HEK293 (cell line): ENCODE data around the gene SP7.

ENCODE experiments used
- CTCF ChIA-PET: fragments of 350-600 bp; formaldehyde crosslinking; extraction: SDS; loops from one replicate; lab custom pipeline; 2021; ENCODE audit warnings: antibody characterized with exemption; lab: Yijun Ruan, JAX
- POLR2A ChIA-PET: fragments of 300-600 bp; formaldehyde crosslinking; extraction: SDS; loops from one replicate; lab custom pipeline; 2020; ENCODE audit warnings: antibody characterized with exemption, inconsistent platforms; lab: Yijun Ruan, JAX
- H3K27ac ChIP-seq: fragments of 200-500 bp; sonication (Bioruptor generic); 2 replicates; pipeline ENCODE4 v1.5.1; 2014; ENCODE audit warnings: low read depth, low read length, control low read depth, inconsistent platforms; ENCODE audit errors: extremely low read depth
- H3K36me3 ChIP-seq, 2 experiments: fragments of 200-500 bp in 1 of 2; sonication (Bioruptor generic) in 1 of 2; 1 replicate in 1 of 2; 2 replicates in 1 of 2; pipeline ENCODE4 v1.5.1; 2014 to 2017; ENCODE audit warnings: inconsistent platforms in 2 of 2, low read length in 2 of 2; ENCODE audit not compliant: control insufficient read depth in 2 of 2, insufficient read depth in 1 of 2
- H3K4me1 ChIP-seq: fragments of 200-500 bp; sonication (Bioruptor generic); 2 replicates; pipeline ENCODE4 v1.5.1; 2014; ENCODE audit warnings: mild to moderate bottlenecking, low read length, inconsistent platforms; ENCODE audit not compliant: control insufficient read depth, insufficient read depth
- H3K4me3 ChIP-seq: 2 replicates; pipeline ENCODE4 v1.5.1; 2011; ENCODE audit warnings: low read depth, mild to moderate bottlenecking, control low read depth, low read length, moderate library complexity
- H3K9me3 ChIP-seq: fragments of 200-500 bp; sonication (Bioruptor generic); 2 replicates; pipeline ENCODE4 v1.5.1; 2014; ENCODE audit warnings: low read depth, low read length, inconsistent platforms; ENCODE audit not compliant: control insufficient read depth, insufficient read depth
- GLI2 ChIP-seq: fragments of 450-650 bp; formaldehyde crosslinking; IDR thresholded peaks from 2 replicates; pipeline ENCODE4; 2017; ENCODE audit warnings: missing biosample characterization, missing genetic modification characterization, low read depth, borderline replicate concordance
- MYNN ChIP-seq: fragments of 450-650 bp; formaldehyde crosslinking; IDR thresholded peaks from 2 replicates; pipeline ENCODE4 v1.5.1; 2016; ENCODE audit warnings: missing biosample characterization, missing genetic modification characterization, borderline replicate concordance
- OVOL3 ChIP-seq: fragments of 450-650 bp; formaldehyde crosslinking; IDR thresholded peaks from 2 replicates; pipeline ENCODE4 v1.5.1; 2016; ENCODE audit warnings: missing biosample characterization, missing genetic modification characterization
- SETDB1 ChIP-seq: IDR thresholded peaks from one replicate; pipeline ENCODE4 v1.6.1; 2017; ENCODE audit warnings: mild to moderate bottlenecking, low read length, moderate library complexity, mixed read lengths; ENCODE audit not compliant: insufficient read length
- ZBTB17 ChIP-seq: fragments of 450-650 bp; formaldehyde crosslinking; IDR thresholded peaks from 2 replicates; pipeline ENCODE4 v1.5.1; 2016; ENCODE audit warnings: missing biosample characterization, missing genetic modification characterization
- ZFHX2 ChIP-seq: fragments of 450-650 bp; formaldehyde crosslinking; conservative IDR thresholded peaks from 2 replicates; pipeline ENCODE4 v1.5.1; 2016; ENCODE audit warnings: missing biosample characterization, missing genetic modification characterization
- ZNF157 ChIP-seq: fragments of 450-650 bp; formaldehyde crosslinking; IDR thresholded peaks from 2 replicates; pipeline ENCODE4 v1.5.1; 2016; ENCODE audit warnings: missing biosample characterization, missing genetic modification characterization
- ZNF184 ChIP-seq: fragments of 450-650 bp; IDR thresholded peaks from 2 replicates; pipeline ENCODE4 v1.5.1; 2018; ENCODE audit warnings: missing biosample characterization, mild to moderate bottlenecking, missing genetic modification characterization
- ZNF274 ChIP-seq, 2 experiments: fragments of 200-500 bp in 1 of 2; fragments of 450-650 bp in 1 of 2; sonication (Bioruptor generic) in 1 of 2; formaldehyde crosslinking in 1 of 2; IDR thresholded peaks; 2 replicates each; pipeline versions ENCODE4 v1.5.1 to v1.6.1; 2014 to 2016; ENCODE audit warnings: borderline replicate concordance in 1 of 2, inconsistent platforms in 1 of 2, low read length in 1 of 2, missing biosample characterization in 1 of 2, missing genetic modification characterization in 1 of 2
- ZNF394 ChIP-seq: fragments of 450-650 bp; formaldehyde crosslinking; IDR thresholded peaks from 2 replicates; pipeline ENCODE4 v1.5.1; 2016; ENCODE audit warnings: missing biosample characterization, missing genetic modification characterization, mild to moderate bottlenecking, moderate library complexity, borderline replicate concordance
- ZNF416 ChIP-seq: fragments of 450-650 bp; formaldehyde crosslinking; IDR thresholded peaks from 2 replicates; pipeline ENCODE4 v1.5.1; 2016; ENCODE audit warnings: missing biosample characterization, missing genetic modification characterization
- ZNF514 ChIP-seq: fragments of 450-650 bp; formaldehyde crosslinking; IDR thresholded peaks from 2 replicates; pipeline ENCODE4 v1.5.1; 2016; ENCODE audit warnings: missing biosample characterization, missing genetic modification characterization
- ZNF654 ChIP-seq: fragments of 450-650 bp; formaldehyde crosslinking; IDR thresholded peaks from 2 replicates; pipeline ENCODE4 v1.5.1; 2016; ENCODE audit warnings: low read depth, missing biosample characterization, missing genetic modification characterization
- ZNF660 ChIP-seq: fragments of 450-650 bp; IDR thresholded peaks from 2 replicates; pipeline ENCODE4 v1.5.1; 2018; ENCODE audit warnings: missing biosample characterization, mild to moderate bottlenecking, missing genetic modification characterization
- ZNF664 ChIP-seq: fragments of 450-650 bp; formaldehyde crosslinking; IDR thresholded peaks from 2 replicates; pipeline ENCODE4 v1.5.1; 2016; ENCODE audit warnings: missing biosample characterization, missing genetic modification characterization
- ZNF707 ChIP-seq: fragments of 450-650 bp; formaldehyde crosslinking; IDR thresholded peaks from 2 replicates; pipeline ENCODE4 v1.5.1; 2016; ENCODE audit warnings: missing biosample characterization, missing genetic modification characterization
- ZNF76 ChIP-seq: fragments of 450-650 bp; formaldehyde crosslinking; IDR thresholded peaks from 2 replicates; pipeline ENCODE4; 2016; ENCODE audit warnings: low read depth, missing biosample characterization, missing genetic modification characterization, borderline replicate concordance
- ZNF776 ChIP-seq: fragments of 450-650 bp; formaldehyde crosslinking; IDR thresholded peaks from 2 replicates; pipeline ENCODE4 v1.5.0; 2017; ENCODE audit warnings: missing biosample characterization, missing genetic modification characterization, borderline replicate concordance
- ZNF792 ChIP-seq: fragments of 450-650 bp; formaldehyde crosslinking; IDR thresholded peaks from 2 replicates; pipeline ENCODE4 v1.5.1; 2016; ENCODE audit warnings: missing biosample characterization, missing genetic modification characterization
- TF ChIP-seq, protein P1 (sequence below): fragments of 450-650 bp; formaldehyde crosslinking; IDR thresholded peaks from 2 replicates; pipeline ENCODE4 v1.5.1; 2016; ENCODE audit warnings: missing biosample characterization, missing genetic modification characterization
- TF ChIP-seq, protein P2 (sequence below): fragments of 450-650 bp; formaldehyde crosslinking; IDR thresholded peaks from 2 replicates; pipeline ENCODE4 v1.5.1; 2016; ENCODE audit warnings: missing biosample characterization, missing genetic modification characterization
- TF ChIP-seq, protein P3 (sequence below): fragments of 450-650 bp; formaldehyde crosslinking; IDR thresholded peaks from 2 replicates; pipeline ENCODE4 v1.5.1; 2016; ENCODE audit warnings: missing biosample characterization, missing genetic modification characterization
- TF ChIP-seq, protein P4 (sequence below): fragments of 450-650 bp; formaldehyde crosslinking; IDR thresholded peaks from 2 replicates; pipeline ENCODE4 v1.5.1; 2017; ENCODE audit warnings: missing biosample characterization, missing genetic modification characterization
- TF ChIP-seq, protein P5 (sequence below): fragments of 450-650 bp; formaldehyde crosslinking; optimal IDR thresholded peaks from 2 replicates; pipeline ENCODE3; 2016; ENCODE audit warnings: missing biosample characterization, mild to moderate bottlenecking, missing genetic modification characterization
- TF ChIP-seq, protein P6 (sequence below): fragments of 450-650 bp; formaldehyde crosslinking; IDR thresholded peaks from 2 replicates; pipeline ENCODE4 v1.5.1; 2016; ENCODE audit warnings: missing biosample characterization, missing genetic modification characterization

The SP7 gene

DNA sequence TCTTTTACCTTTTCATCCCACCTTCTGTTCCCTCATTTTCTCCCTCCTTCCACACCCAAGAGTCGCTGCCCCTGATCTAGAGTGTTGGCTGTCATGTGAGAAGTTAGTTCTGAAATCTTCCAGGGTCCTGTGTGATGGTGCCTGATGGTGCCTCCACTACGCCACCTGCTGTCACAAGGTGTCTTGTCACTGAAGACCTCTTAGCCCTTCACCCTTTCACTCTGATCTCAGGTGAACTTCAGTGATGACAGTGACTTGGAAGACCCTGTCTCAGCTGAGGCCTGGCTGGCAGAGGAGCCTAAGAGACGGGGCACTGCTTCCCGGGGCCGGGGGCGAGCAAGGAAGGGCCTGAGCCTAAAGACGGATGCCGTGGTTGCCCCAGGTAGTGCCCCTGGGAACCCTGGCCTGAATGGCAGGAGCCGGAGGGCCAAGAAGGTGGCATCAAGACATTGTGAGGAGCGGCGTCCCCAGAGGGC is 48.4 kb downstream of the SP7 start (continued):
- TF ChIP-seq, protein P1, sequence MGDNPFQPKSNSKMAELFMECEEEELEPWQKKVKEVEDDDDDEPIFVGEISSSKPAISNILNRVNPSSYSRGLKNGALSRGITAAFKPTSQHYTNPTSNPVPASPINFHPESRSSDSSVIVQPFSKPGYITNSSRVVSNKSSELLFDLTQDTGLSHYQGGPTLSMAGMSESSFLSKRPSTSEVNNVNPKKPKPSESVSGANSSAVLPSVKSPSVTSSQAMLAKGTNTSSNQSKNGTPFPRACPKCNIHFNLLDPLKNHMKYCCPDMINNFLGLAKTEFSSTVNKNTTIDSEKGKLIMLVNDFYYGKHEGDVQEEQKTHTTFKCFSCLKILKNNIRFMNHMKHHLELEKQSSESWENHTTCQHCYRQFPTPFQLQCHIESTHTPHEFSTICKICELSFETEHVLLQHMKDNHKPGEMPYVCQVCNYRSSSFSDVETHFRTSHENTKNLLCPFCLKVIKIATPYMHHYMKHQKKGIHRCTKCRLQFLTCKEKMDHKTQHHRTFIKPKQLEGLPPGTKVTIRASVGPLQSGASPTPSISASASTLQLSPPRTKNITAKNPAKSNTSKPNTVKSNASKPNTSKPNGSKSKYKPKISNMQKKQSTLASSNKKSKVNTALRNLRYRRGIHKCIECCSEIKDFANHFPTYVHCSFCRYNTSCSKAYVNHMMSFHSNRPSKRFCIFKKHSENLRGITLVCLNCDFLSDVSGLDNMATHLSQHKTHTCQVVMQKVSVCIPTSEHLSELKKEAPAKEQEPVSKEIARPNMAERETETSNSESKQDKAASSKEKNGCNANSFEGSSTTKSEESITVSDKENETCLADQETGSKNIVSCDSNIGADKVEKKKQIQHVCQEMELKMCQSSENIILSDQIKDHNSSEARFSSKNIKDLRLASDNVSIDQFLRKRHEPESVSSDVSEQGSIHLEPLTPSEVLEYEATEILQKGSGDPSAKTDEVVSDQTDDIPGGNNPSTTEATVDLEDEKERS (tag by site-specific recombination) = no peak
- TF ChIP-seq SETDB1 (no peak), GLI2 (tag by site-specific recombination) (no peak), ZBTB17 (tag by site-specific recombination) (0 out of 2 replicates have a peak, but pooled peaks have one; percentile 17), ZFHX2 (tag by site-specific recombination) (no peak), ZNF394 (tag by site-specific recombination) (no peak), ZNF654 (tag by site-specific recombination) (peak; percentile 49)
- TF ChIP-seq, protein P2, sequence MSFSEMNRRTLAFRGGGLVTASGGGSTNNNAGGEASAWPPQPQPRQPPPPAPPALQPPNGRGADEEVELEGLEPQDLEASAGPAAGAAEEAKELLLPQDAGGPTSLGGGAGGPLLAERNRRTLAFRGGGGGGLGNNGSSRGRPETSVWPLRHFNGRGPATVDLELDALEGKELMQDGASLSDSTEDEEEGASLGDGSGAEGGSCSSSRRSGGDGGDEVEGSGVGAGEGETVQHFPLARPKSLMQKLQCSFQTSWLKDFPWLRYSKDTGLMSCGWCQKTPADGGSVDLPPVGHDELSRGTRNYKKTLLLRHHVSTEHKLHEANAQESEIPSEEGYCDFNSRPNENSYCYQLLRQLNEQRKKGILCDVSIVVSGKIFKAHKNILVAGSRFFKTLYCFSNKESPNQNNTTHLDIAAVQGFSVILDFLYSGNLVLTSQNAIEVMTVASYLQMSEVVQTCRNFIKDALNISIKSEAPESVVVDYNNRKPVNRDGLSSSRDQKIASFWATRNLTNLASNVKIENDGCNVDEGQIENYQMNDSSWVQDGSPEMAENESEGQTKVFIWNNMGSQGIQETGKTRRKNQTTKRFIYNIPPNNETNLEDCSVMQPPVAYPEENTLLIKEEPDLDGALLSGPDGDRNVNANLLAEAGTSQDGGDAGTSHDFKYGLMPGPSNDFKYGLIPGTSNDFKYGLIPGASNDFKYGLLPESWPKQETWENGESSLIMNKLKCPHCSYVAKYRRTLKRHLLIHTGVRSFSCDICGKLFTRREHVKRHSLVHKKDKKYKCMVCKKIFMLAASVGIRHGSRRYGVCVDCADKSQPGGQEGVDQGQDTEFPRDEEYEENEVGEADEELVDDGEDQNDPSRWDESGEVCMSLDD (tag by site-specific recombination) = no peak
- TF ChIP-seq, all 188 proteins: peak for 3

DNA sequence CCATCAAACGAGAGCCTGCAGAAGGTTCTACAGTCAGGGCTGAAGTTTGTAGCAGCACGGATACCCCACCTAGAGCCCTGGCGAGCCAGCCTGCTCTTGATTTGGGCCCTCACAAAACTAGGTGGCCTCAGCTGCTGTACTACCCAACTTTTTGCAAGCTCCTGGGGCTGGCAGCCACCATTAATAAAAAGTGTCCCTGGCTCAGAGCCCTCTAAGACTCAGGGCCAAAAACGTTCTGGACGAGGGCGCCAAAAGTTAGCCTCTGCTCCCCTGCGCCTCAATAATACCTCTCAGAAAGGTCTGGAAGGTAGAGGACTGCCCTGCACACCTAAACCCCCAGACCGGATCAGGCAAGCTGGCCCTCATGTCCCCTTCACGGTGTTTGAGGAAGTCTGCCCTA is 49.7 kb downstream of the SP7 start:
- no peak overlapping the region for H3K27ac ChIP-seq
- ChIA-PET POLR2A (interaction anchor here (0.9 to 1.6 kb wide), 2 partner anchors 10 to 32 kb away, joined by 3 to 4 read pairs; no protein-coding TSS in a partner anchor), CTCF (interaction anchor here (0.6 to 7.5 kb wide), 12 partner anchors 8 to 221 kb away, joined by 3 to 132 read pairs (median 4); partner anchors contain the start of genes AAAS and ESPL1)
- peaks cover 63 to 92% of the 10 kb centered on the region in 2 experiments for H3K36me3 ChIP-seq
- TF ChIP-seq OVOL3 (tag by site-specific recombination) (no peak), MYNN (no peak), ZNF664 (tag by site-specific recombination) (no peak), ZNF660 (tag by site-specific recombination) (no peak), ZNF707 (tag by site-specific recombination) (no peak), ZNF184 (tag by site-specific recombination) (no peak), ZNF776 (tag by site-specific recombination) (no peak), ZNF76 (tag by site-specific recombination) (no peak), ZNF274 (IDR thresholded peaks at IDR 0.05; ENCODE audit: low read length) (no peak), ZNF274 (tag by site-specific recombination; IDR thresholded peaks at IDR 0.05; ENCODE audit: borderline replicate concordance) (no peak), ZNF514 (tag by site-specific recombination) (no peak), ZNF416 (tag by site-specific recombination) (no peak), ZNF157 (no peak), ZNF792 (tag by site-specific recombination) (no peak)
- TF ChIP-seq, protein P3, sequence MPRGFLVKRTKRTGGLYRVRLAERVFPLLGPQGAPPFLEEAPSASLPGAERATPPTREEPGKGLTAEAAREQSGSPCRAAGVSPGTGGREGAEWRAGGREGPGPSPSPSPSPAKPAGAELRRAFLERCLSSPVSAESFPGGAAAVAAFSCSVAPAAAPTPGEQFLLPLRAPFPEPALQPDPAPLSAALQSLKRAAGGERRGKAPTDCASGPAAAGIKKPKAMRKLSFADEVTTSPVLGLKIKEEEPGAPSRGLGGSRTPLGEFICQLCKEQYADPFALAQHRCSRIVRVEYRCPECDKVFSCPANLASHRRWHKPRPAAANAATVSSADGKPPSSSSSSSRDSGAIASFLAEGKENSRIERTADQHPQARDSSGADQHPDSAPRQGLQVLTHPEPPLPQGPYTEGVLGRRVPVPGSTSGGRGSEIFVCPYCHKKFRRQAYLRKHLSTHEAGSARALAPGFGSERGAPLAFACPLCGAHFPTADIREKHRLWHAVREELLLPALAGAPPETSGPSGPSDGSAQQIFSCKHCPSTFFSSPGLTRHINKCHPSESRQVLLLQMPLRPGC (tag by site-specific recombination) = no peak
- TF ChIP-seq, protein P4, sequence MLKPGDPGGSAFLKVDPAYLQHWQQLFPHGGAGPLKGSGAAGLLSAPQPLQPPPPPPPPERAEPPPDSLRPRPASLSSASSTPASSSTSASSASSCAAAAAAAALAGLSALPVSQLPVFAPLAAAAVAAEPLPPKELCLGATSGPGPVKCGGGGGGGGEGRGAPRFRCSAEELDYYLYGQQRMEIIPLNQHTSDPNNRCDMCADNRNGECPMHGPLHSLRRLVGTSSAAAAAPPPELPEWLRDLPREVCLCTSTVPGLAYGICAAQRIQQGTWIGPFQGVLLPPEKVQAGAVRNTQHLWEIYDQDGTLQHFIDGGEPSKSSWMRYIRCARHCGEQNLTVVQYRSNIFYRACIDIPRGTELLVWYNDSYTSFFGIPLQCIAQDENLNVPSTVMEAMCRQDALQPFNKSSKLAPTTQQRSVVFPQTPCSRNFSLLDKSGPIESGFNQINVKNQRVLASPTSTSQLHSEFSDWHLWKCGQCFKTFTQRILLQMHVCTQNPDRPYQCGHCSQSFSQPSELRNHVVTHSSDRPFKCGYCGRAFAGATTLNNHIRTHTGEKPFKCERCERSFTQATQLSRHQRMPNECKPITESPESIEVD (tag by site-specific recombination) = no peak
- TF ChIP-seq, protein P5, sequence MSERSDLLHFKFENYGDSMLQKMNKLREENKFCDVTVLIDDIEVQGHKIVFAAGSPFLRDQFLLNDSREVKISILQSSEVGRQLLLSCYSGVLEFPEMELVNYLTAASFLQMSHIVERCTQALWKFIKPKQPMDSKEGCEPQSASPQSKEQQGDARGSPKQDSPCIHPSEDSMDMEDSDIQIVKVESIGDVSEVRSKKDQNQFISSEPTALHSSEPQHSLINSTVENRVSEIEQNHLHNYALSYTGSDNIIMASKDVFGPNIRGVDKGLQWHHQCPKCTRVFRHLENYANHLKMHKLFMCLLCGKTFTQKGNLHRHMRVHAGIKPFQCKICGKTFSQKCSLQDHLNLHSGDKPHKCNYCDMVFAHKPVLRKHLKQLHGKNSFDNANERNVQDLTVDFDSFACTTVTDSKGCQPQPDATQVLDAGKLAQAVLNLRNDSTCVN (tag by site-specific recombination) = no peak
- TF ChIP-seq, protein P6, sequence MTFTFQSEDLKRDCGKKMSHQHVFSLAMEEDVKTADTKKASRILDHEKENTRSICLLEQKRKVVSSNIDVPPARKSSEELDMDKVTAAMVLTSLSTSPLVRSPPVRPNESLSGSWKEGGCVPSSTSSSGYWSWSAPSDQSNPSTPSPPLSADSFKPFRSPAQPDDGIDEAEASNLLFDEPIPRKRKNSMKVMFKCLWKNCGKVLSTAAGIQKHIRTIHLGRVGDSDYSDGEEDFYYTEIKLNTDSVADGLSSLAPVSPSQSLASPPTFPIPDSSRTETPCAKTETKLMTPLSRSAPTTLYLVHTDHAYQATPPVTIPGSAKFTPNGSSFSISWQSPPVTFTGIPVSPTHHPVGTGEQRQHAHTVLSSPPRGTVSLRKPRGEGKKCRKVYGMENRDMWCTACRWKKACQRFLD (tag by site-specific recombination) = no peak
- no peaks in the 10 kb centered on the region for H3K9me3 ChIP-seq
- H3K4me3 ChIP-seq = no peak overlapping the region
- H3K4me1 ChIP-seq = no peaks in the 10 kb centered on the region
